CD4-positive, CD25-positive, alpha-beta regulatory T cell (primary cell): Measurements from ENCODE around the gene LRRC1. TPM values are rescaled to one million over a fixed set of nuclear protein-coding genes. Genes with fewer than 3 reads are reported as not detected.

Experiments used
- ATAC-seq, 2 donors: fragments of 150-1000 bp; cut with Tn5 transposase; one replicate each; pipeline ENCODE4 v1.10.0; 2021; ENCODE audit warnings: low read depth in 2 of 2, moderate number of reproducible peaks in 2 of 2, moderate library complexity in 1 of 2
- DNase-seq, 3 donors: peaks; one replicate each; pipeline versions ENCODE4 v3.0.0 to v3.0.0-alpha.2; 2012 to 2022; ENCODE audit warnings: mixed read lengths in 1 of 3
- H3K27ac ChIP-seq: one replicate; pipeline ENCODE4 v1.7.0; 2013; ENCODE audit warnings: mild to moderate bottlenecking, low read length; ENCODE audit not compliant: insufficient read depth, poor library complexity, severe bottlenecking
- H3K27me3 ChIP-seq: one replicate; pipeline ENCODE4 v1.7.0; 2013; ENCODE audit warnings: low read length; ENCODE audit not compliant: control insufficient read depth, insufficient read depth
- H3K36me3 ChIP-seq: one replicate; pipeline ENCODE4 v1.7.0; 2013; ENCODE audit warnings: mild to moderate bottlenecking, low read length, moderate library complexity; ENCODE audit not compliant: control insufficient read depth, insufficient read depth
- H3K4me1 ChIP-seq: 2 replicates; pipeline ENCODE4 v1.7.0; 2013; ENCODE audit warnings: mild to moderate bottlenecking, low read length; ENCODE audit not compliant: insufficient read depth, control insufficient read depth, poor library complexity, severe bottlenecking
- H3K4me3 ChIP-seq: one replicate; pipeline ENCODE4 v1.7.0; 2013; ENCODE audit warnings: low read depth, mild to moderate bottlenecking, low read length, moderate library complexity
- H3K9me3 ChIP-seq, 2 experiments: 1 replicate in 1 of 2; 2 replicates in 1 of 2; pipeline ENCODE4 v1.7.0; 2013; ENCODE audit warnings: low read length in 2 of 2, mild to moderate bottlenecking in 1 of 2, moderate library complexity in 1 of 2; ENCODE audit not compliant: control insufficient read depth in 2 of 2
- H3K27ac Mint-ChIP-seq, 3 donors: one replicate each; pipeline ENCODE4 v1.8.0; 2020 to 2022; ENCODE audit warnings: mild to moderate bottlenecking in 3 of 3, mixed read lengths in 3 of 3, moderate library complexity in 2 of 3
- H3K27me3 Mint-ChIP-seq: one replicate; pipeline ENCODE4 v1.8.0; 2022; ENCODE audit warnings: mild to moderate bottlenecking, mixed read lengths
- H3K36me3 Mint-ChIP-seq: one replicate; pipeline ENCODE4 v1.8.0; 2020; ENCODE audit warnings: mixed read lengths
- H3K4me1 Mint-ChIP-seq, 4 donors: one replicate each; pipeline ENCODE4 v1.8.0; 2020 to 2022; ENCODE audit warnings: mixed read lengths in 4 of 4, mild to moderate bottlenecking in 1 of 4
- H3K4me3 Mint-ChIP-seq, 4 donors: one replicate each; pipeline ENCODE4 v1.8.0; 2020 to 2022; ENCODE audit warnings: mild to moderate bottlenecking in 4 of 4, mixed read lengths in 4 of 4, moderate library complexity in 3 of 4
- H3K9me3 Mint-ChIP-seq, 7 donors: one replicate each; pipeline ENCODE4 v1.8.0; 2020 to 2022; ENCODE audit warnings: mixed read lengths in 7 of 7, mild to moderate bottlenecking in 3 of 7, moderate library complexity in 2 of 7
- polyA plus RNA-seq, 4 donors: library from polyadenylated mRNA; unstranded; fragments of 300-500 nt; fragmentation: Illumina TruSeq; gene quantifications; one replicate each; pipeline ENCODE4 v1.2.3, GENCODE V29; 2021
- total RNA-seq: library from RNA; stranded (reverse); gene quantifications from one replicate; pipeline ENCODE4 v1.2.3, GENCODE V29; 2022

Gene LRRC1
- total and polyA plus RNA-seq, 5 donors from 2014 or later, result 0.37 to 1.4 (median 1.0) TPM

DNA sequence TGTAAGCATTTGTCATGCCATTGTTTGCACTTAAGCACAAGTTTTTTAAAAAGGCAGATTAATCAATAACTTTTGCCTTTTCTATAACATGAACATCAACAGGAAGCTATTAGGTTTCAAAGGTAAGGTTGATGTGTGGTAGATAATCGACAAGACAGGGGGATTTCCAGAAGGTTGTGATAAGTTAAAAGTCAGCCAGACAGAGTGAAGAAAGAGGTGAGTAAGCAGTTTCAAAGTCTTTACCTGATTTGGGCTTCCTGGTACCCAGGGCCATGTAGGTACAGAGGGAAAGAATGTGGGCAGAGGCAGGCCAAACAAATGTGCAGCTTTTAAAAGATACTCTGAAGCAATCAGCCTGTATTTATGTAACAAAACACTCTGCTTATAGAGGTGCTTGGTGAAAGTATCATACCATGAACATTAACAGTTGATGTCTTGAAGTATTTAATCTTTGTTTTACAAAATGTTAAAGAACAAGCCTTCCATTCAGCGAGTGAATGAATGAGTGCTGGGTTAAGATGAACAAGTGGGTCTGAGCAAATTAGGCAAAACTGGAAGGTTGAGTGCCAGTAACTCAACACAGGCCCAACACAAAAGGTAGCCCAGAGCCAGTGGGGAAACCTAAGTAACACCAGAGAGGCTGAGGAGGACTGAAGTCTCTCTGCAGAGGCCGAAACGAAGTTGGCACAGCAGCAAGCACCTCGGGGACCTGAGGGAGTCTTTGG lies 60.2 kb downstream of the LRRC1 start:
- H3K27ac Mint-ChIP-seq, result peak overlapping the region in 2 of 3 donors; percentile 20 to 49
- peaks cover 0 to 19% (median 12%) of the 10 kb centered on the region in 4 donors for H3K4me1 Mint-ChIP-seq
- peaks cover 0 to 2% (median 0%) of the 10 kb centered on the region in 7 donors for H3K9me3 Mint-ChIP-seq
- H3K4me3 Mint-ChIP-seq, result no peak overlapping the region
- Histone ChIP-seq H3K36me3 (no peaks in the 10 kb centered on the region), H3K4me1 (no peaks in the 10 kb centered on the region), H3K27me3 (no peaks in the 10 kb centered on the region), H3K27ac (no peak overlapping the region), H3K4me3 (peak overlapping the region; percentile 5), H3K9me3 (no peaks in the 10 kb centered on the region)
- ATAC-seq (peak in 1 of 2 donors; percentile 40), DNase-seq (peak in 2 of 3 donors; percentile 2 to 43)
- H3K27me3 Mint-ChIP-seq, result no peaks in the 10 kb centered on the region
- H3K36me3 Mint-ChIP-seq, result no peaks in the 10 kb centered on the region

DNA sequence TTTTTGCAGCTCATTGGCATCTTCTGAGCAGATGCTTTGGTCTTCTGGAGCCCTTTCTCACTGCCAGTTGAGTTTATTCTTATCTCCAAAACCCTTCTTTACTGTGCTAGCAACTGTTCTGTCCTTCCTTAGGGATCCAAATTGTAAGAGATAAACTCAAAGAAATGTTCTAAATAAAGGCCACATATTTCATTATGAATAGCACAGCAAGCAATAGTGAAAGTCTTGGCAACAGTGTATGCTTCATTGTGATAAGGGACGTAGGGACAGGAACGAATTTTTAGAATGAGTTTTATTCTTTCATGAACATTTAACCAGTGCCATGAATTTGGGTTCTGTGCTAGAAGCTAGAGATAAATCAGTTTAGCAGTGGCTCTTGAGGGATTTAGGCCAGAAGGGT lies 61.1 kb downstream of the LRRC1 start:
- no peak overlapping the region for H3K27ac Mint-ChIP-seq
- H3K4me3 ChIP-seq, result no peak overlapping the region
- ATAC-seq (no peak), DNase-seq (no peak)
- peaks cover 0 to 19% (median 12%) of the 10 kb centered on the region in 4 donors for H3K4me1 Mint-ChIP-seq
- H3K36me3 ChIP-seq, result no peaks in the 10 kb centered on the region
- H3K9me3 Mint-ChIP-seq, result peaks cover 0 to 1% (median 0%) of the 10 kb centered on the region in 7 donors
- no peaks in the 10 kb centered on the region for H3K36me3 Mint-ChIP-seq
- H3K9me3 ChIP-seq, result no peaks in the 10 kb centered on the region
- H3K27me3 Mint-ChIP-seq, result no peaks in the 10 kb centered on the region
- no peaks in the 10 kb centered on the region for H3K27me3 ChIP-seq
- no peaks in the 10 kb centered on the region for H3K4me1 ChIP-seq
- H3K27ac ChIP-seq, result no peak overlapping the region
- no peak overlapping the region for H3K4me3 Mint-ChIP-seq

DNA sequence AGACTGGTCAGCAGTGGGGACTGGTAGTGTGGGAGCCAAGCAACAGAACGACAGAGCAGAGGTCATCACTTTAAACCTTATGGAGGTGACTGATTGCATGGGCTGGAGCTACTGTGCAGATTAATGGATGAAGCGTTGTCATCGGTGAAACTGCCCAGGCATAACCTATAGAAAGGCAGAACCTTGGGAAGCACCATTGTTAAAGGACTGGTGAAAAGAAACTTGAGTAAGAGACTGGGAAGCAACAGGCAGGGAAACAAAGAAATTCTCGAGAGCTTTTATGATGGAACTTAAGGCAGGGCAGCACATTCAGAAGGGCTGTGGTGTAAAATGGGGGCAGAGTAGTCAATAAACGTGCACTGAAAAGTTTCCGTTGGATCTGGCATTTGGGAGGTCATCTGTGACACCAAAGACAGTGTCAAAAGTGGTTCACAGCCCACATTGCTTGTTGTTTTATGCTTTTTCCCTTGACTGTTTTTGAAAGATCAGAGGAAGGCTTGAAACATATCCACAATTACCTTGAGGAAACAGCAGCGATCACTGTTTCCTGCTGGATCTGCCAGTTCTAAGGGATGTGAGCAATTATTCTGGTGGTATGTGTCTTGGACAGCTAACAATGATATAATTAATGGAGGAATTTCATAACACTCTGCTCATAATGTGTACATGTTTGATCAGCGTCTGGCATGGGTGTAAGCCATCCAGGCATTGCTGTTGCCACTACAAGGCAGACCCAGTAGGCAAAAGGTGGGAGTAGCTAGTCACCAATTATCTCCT lies 62.7 kb downstream of the LRRC1 start:
- no peak for ATAC-seq
- no peak for DNase-seq
- peaks cover 0 to 1% (median 0%) of the 10 kb centered on the region in 7 donors for H3K9me3 Mint-ChIP-seq
- Histone ChIP-seq H3K4me3 (no peak overlapping the region), H3K27me3 (no peaks in the 10 kb centered on the region), H3K9me3 (no peaks in the 10 kb centered on the region), H3K36me3 (no peaks in the 10 kb centered on the region), H3K4me1 (no peaks in the 10 kb centered on the region), H3K27ac (no peak overlapping the region)
- H3K4me1 Mint-ChIP-seq, result peaks cover 0 to 16% (median 12%) of the 10 kb centered on the region in 4 donors
- no peaks in the 10 kb centered on the region for H3K36me3 Mint-ChIP-seq
- H3K4me3 Mint-ChIP-seq, result no peak overlapping the region
- H3K27me3 Mint-ChIP-seq, result no peaks in the 10 kb centered on the region
- H3K27ac Mint-ChIP-seq, result no peak overlapping the region

DNA sequence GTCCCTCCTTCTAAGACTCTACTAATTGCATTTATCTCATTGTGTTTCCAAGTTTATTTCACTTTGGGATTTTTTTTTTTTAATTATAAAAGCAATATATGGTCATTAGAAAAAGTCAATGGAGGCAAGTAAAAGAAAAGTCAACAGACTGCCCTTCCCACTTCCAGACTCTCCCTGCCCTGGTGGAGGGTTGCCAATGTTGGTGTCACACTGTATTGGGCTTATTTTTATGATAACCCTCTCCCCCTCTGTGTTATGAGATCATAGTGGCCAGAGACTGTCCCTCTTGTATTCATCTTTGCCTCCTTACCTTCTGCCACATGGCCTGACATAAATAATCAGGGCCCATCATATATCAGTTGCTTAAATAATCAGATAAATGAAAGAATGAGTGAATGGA lies 63.4 kb downstream of the LRRC1 start:
- Mint-ChIP-seq H3K36me3 (no peaks in the 10 kb centered on the region), H3K27ac (no peak overlapping the region), H3K9me3 (peaks cover 0 to 1% (median 0%) of the 10 kb centered on the region in 7 donors), H3K4me3 (no peak overlapping the region), H3K27me3 (no peaks in the 10 kb centered on the region), H3K4me1 (peaks cover 0 to 16% (median 12%) of the 10 kb centered on the region in 4 donors)
- Histone ChIP-seq H3K4me1 (no peaks in the 10 kb centered on the region), H3K4me3 (no peak overlapping the region), H3K27ac (no peak overlapping the region), H3K36me3 (no peaks in the 10 kb centered on the region), H3K27me3 (no peaks in the 10 kb centered on the region), H3K9me3 (no peaks in the 10 kb centered on the region)
- DNase-seq (no peak), ATAC-seq (no peak)

DNA sequence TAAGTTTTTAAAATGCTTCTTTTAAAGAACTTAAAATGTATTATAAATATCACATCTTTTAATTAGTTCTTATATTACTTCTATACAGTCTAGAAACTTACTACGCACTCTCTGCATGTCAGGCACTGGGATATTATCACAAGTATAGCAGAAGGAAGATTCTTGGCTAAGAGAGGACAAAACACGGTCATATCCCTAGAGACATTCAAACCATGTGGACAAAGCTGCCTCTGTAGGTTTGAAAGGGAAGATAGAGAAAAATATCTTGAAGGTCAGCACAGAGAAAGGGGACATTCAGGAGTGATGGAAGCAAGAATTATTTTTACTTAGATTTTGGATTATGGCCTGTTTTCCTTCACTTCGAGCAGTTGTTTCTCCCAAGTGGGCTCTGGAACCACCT lies 64.1 kb downstream of the LRRC1 start:
- no peak for ATAC-seq
- Mint-ChIP-seq H3K4me1 (peaks cover 0 to 13% (median 10%) of the 10 kb centered on the region in 4 donors), H3K36me3 (no peaks in the 10 kb centered on the region), H3K9me3 (peaks cover 0 to 1% (median 0%) of the 10 kb centered on the region in 7 donors), H3K4me3 (no peak overlapping the region), H3K27me3 (no peaks in the 10 kb centered on the region), H3K27ac (no peak overlapping the region)
- Histone ChIP-seq H3K27me3 (no peaks in the 10 kb centered on the region), H3K27ac (no peak overlapping the region), H3K4me1 (no peaks in the 10 kb centered on the region), H3K4me3 (no peak overlapping the region), H3K36me3 (no peaks in the 10 kb centered on the region), H3K9me3 (no peaks in the 10 kb centered on the region)
- no peak for DNase-seq

DNA sequence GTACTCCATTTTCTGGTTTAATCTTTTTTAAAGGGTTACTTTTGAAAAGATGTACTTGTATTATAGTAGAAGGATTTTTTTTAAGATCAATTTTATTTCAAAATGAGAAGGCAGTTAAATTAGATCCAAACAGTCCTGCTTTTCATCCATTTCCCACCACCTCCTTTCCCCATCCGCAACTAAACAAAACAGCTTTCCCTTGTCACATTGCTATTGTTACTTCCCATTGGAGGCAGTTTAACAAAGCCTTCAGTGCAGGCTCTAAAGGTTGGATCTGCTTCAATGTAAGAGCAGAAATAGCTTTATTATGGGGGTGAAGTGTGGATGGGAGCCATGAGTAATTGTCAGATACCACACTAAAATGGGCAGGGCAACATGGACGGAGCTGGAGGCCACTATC lies 65.7 kb downstream of the LRRC1 start:
- no peaks in the 10 kb centered on the region for H3K27me3 Mint-ChIP-seq
- H3K36me3 Mint-ChIP-seq, result no peaks in the 10 kb centered on the region
- H3K27me3 ChIP-seq, result no peaks in the 10 kb centered on the region

DNA sequence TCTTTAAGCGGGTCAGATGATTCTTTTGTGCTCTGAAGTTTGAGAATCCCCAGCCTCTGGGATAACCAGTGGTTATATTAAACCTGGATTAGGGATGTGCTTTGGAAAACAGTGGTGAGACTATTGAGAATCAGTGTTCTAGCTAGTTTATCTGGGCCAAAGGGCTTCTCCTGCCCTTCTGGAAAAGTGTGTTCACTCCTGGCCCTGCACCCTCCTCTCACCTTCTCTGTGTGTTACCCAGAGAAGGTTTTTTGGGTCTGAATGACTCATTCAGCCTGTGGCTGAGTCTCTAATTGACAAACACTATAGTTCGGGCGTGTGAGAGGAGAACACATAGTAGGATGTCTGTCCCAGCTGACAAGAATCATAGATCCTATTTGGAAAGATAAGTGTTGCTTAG lies 66.7 kb downstream of the LRRC1 start:
- no peak for ATAC-seq
- H3K27me3 Mint-ChIP-seq, result no peaks in the 10 kb centered on the region
- no peaks in the 10 kb centered on the region for H3K36me3 Mint-ChIP-seq
- Histone ChIP-seq H3K27ac (no peak overlapping the region), H3K27me3 (no peaks in the 10 kb centered on the region), H3K9me3 (no peaks in the 10 kb centered on the region), H3K4me1 (no peaks in the 10 kb centered on the region), H3K36me3 (no peaks in the 10 kb centered on the region), H3K4me3 (no peak overlapping the region)
- H3K27ac Mint-ChIP-seq, result no peak overlapping the region
- DNase-seq, result no peak
- H3K9me3 Mint-ChIP-seq, result peaks cover 0 to 1% (median 0%) of the 10 kb centered on the region in 7 donors
- no peak overlapping the region for H3K4me3 Mint-ChIP-seq
- H3K4me1 Mint-ChIP-seq, result no peaks in the 10 kb centered on the region

More for the DNA sequence above, 65.7 kb downstream of the LRRC1 start:
- Histone ChIP-seq H3K27ac (no peak overlapping the region), H3K4me3 (no peak overlapping the region), H3K36me3 (no peaks in the 10 kb centered on the region), H3K4me1 (no peaks in the 10 kb centered on the region), H3K9me3 (no peaks in the 10 kb centered on the region)
- Mint-ChIP-seq H3K27ac (no peak overlapping the region), H3K4me3 (no peak overlapping the region), H3K4me1 (no peaks in the 10 kb centered on the region), H3K9me3 (peaks cover 0 to 1% (median 0%) of the 10 kb centered on the region in 7 donors)
- no peak for DNase-seq
- ATAC-seq, result no peak
